Measurements from ENCODE around the gene AKAP1. TPM values are rescaled to one million over a fixed set of nuclear protein-coding genes. Genes with fewer than 3 reads are reported as not detected.

The AKAP1 gene
- total RNA-seq, 3 donors from 2014 or later, result 38.1 to 87.7 (median 63.9) TPM

- H3K27ac ChIP-seq, result no peak overlapping the region
- intact Hi-C loops (cut with DNase I; ENCODE audit: low total_unique reads), result no loop called here
- TF ChIP-seq CTCF (IDR thresholded peaks at IDR 0.05) (no peak), POLR2A (IDR thresholded peaks at IDR 0.05) (no peak), POLR2AphosphoS5 (IDR thresholded peaks at IDR 0.05) (no peak)
Measured at GRCh38 chr17:57050306-57050705, 34.7 kb upstream of the AKAP1 start.

GRCh38 chr17:57051886-57052361 lies 33.1 kb upstream of the AKAP1 start:
- TF ChIP-seq CTCF (IDR thresholded peaks at IDR 0.05) (no peak), POLR2AphosphoS5 (IDR thresholded peaks at IDR 0.05) (no peak)
- Histone ChIP-seq H3K4me3 (no peak overlapping the region), H3K9me3 (no peaks in the 10 kb centered on the region), H3K4me1 (no peaks in the 10 kb centered on the region), H3K36me3 (no peaks in the 10 kb centered on the region), H3K27ac (peak overlapping the region; percentile 3 to 48), H3K27me3 (no peaks in the 10 kb centered on the region)
- intact Hi-C loops (cut with DNase I; ENCODE audit: low total_unique reads), result no loop called here
- DNase-seq (ENCODE audit: low spot score in 2 of 2), result no peak

More at GRCh38 chr17:57050306-57050705, 34.7 kb upstream of the AKAP1 start:
- H3K9me3 ChIP-seq, result no peaks in the 10 kb centered on the region
- H3K4me1 ChIP-seq, result no peaks in the 10 kb centered on the region
- H3K27me3 ChIP-seq, result peaks cover 0 to 2% of the 10 kb centered on the region in 2 donors
- no peak overlapping the region for H3K4me3 ChIP-seq
- H3K36me3 ChIP-seq, result no peaks in the 10 kb centered on the region
- no peak for DNase-seq (ENCODE audit: low spot score in 2 of 2)

- Histone ChIP-seq H3K4me1 (peaks cover 0 to 5% of the 10 kb centered on the region in 2 donors), H3K27me3 (no peaks in the 10 kb centered on the region), H3K9me3 (no peaks in the 10 kb centered on the region), H3K4me3 (no peak overlapping the region), H3K36me3 (no peaks in the 10 kb centered on the region), H3K27ac (no peak overlapping the region)
- DNase-seq (ENCODE audit: low spot score in 2 of 2), result no peak
- TF ChIP-seq CTCF (IDR thresholded peaks at IDR 0.05), result no peak
- TF ChIP-seq POLR2A (IDR thresholded peaks at IDR 0.05), result no peak
- no peak for TF ChIP-seq POLR2AphosphoS5 (IDR thresholded peaks at IDR 0.05)
- intact Hi-C loops (cut with DNase I; ENCODE audit: low total_unique reads), result no loop called here
Measured at GRCh38 chr17:57062865-57063264, 22.2 kb upstream of the AKAP1 start.

GRCh38 chr17:57067162-57067561 lies 17.9 kb upstream of the AKAP1 start:
- Histone ChIP-seq H3K4me1 (peaks cover 0 to 5% of the 10 kb centered on the region in 2 donors), H3K27ac (peak overlapping the region; percentile 67 to 82), H3K27me3 (no peaks in the 10 kb centered on the region), H3K4me3 (no peak overlapping the region), H3K9me3 (no peaks in the 10 kb centered on the region), H3K36me3 (no peaks in the 10 kb centered on the region)
- TF ChIP-seq CTCF (IDR thresholded peaks at IDR 0.05) (no peak), POLR2A (IDR thresholded peaks at IDR 0.05) (no peak), POLR2AphosphoS5 (IDR thresholded peaks at IDR 0.05) (no peak)
- DNase-seq (ENCODE audit: low spot score in 2 of 2), result no peak
- intact Hi-C loops (cut with DNase I; ENCODE audit: low total_unique reads), result no loop called here

- no peaks in the 10 kb centered on the region for H3K27me3 ChIP-seq
- peak overlapping the region; percentile 67 to 82 for H3K27ac ChIP-seq
- peaks cover 0 to 5% of the 10 kb centered on the region in 2 donors for H3K4me1 ChIP-seq
- TF ChIP-seq POLR2AphosphoS5 (IDR thresholded peaks at IDR 0.05), result no peak
- intact Hi-C loops (cut with DNase I; ENCODE audit: low total_unique reads), result no loop called here
- no peak overlapping the region for H3K4me3 ChIP-seq
- no peak for DNase-seq (ENCODE audit: low spot score in 2 of 2)
- no peaks in the 10 kb centered on the region for H3K36me3 ChIP-seq
- no peaks in the 10 kb centered on the region for H3K9me3 ChIP-seq
Measured at GRCh38 chr17:57067781-57068180, 17.3 kb upstream of the AKAP1 start.

GRCh38 chr17:57068222-57068658 lies 16.8 kb upstream of the AKAP1 start:
- H3K27me3 ChIP-seq, result no peaks in the 10 kb centered on the region
- H3K4me1 ChIP-seq, result peaks cover 0 to 5% of the 10 kb centered on the region in 2 donors
- H3K4me3 ChIP-seq, result no peak overlapping the region
- H3K36me3 ChIP-seq, result no peaks in the 10 kb centered on the region
- H3K9me3 ChIP-seq, result no peaks in the 10 kb centered on the region
- peak overlapping the region; percentile 67 to 82 for H3K27ac ChIP-seq
- intact Hi-C loops (cut with DNase I; ENCODE audit: low total_unique reads), result no loop called here
- TF ChIP-seq CTCF (IDR thresholded peaks at IDR 0.05), result no peak
- no peak for TF ChIP-seq POLR2AphosphoS5 (IDR thresholded peaks at IDR 0.05)
- TF ChIP-seq POLR2A (IDR thresholded peaks at IDR 0.05), result no peak
- no peak for DNase-seq (ENCODE audit: low spot score in 2 of 2)
